SKM-1 treated with dmso at 0.1 percent for 144 hours (cell line): ENCODE results near the gene CYP27C1.
A peak's percentile ranks its signal among the peaks of the same experiment; 100 is the strongest.
"Not testable (repeated sequence)": the region's sequence is repeated elsewhere in the genome, so short reads cannot be mapped to it uniquely, and the experiment has no call there.

Source experiments
- DNase-seq: peaks from one replicate; lab custom pipeline; 2025; ENCODE audit not compliant: unreplicated experiment; lab: John Stamatoyannopoulos, UW

The CYP27C1 gene, protein sequence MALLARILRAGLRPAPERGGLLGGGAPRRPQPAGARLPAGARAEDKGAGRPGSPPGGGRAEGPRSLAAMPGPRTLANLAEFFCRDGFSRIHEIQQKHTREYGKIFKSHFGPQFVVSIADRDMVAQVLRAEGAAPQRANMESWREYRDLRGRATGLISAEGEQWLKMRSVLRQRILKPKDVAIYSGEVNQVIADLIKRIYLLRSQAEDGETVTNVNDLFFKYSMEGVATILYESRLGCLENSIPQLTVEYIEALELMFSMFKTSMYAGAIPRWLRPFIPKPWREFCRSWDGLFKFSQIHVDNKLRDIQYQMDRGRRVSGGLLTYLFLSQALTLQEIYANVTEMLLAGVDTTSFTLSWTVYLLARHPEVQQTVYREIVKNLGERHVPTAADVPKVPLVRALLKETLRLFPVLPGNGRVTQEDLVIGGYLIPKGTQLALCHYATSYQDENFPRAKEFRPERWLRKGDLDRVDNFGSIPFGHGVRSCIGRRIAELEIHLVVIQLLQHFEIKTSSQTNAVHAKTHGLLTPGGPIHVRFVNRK

DNA sequence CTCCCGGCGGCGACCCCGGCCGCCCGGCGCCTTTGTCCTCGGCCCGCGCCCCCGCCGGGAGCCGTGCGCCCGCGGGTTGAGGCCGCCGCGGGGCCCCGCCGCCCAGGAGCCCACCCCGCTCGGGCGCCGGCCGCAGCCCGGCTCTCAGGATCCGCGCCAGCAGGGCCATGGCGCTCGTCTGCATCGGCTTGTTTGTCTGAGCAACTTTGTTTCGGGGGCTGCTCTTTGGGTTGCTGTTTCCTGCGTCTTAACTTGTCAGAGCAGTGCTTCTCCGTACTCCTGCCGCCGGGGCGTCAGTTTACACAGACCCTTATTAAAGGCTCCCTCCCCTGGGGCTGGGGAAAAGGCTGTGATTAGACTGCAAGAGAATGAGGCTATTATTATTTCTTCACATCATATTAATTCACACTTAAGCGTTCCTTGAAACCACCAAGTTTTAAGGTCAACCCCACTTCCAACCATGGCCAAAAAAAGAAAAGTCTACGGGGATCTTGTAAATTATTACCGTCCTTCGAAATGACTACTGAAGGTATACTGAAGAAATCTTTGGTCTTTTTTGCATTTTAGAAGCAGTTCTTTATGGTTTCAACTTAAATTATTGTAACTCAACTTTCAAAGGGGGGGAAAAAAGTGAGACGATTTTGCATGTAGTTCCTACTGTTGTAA, at the start of gene CYP27C1:
TSS of gene CYP27C1 (minus strand) at position 198 of the 666 bp plus-strand sequence. CDS start at position 169, 29 bp downstream.
- no peak for DNase-seq

DNA sequence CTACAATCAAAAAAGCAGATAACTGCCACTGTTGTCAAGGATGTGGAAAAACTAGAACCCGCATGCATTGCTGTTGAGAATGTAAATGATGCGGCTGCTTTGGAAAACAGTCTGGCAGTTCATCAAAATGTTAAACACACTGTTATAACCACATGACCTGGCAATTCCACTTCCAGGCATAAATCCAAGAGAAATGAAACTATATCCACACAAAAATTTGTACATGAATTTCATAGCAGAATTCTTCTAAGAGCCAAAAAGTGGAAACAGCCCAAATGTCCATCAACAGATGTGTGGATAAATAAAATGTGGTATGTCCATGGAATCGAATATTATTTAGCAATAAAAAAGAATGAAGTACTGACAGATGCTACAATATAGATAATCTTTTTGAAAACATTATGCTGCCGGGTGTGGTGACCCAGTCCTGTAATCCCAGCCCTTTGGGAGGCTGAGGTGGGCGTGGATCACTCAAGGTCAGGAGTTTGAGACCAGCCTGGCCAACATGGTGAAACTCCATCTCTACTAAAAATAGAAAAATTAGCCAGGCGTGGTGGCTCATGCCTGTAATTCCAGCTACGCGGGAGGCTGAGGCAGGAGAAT, 41.8 kb upstream of the CYP27C1 start:
- no peak for DNase-seq

DNA sequence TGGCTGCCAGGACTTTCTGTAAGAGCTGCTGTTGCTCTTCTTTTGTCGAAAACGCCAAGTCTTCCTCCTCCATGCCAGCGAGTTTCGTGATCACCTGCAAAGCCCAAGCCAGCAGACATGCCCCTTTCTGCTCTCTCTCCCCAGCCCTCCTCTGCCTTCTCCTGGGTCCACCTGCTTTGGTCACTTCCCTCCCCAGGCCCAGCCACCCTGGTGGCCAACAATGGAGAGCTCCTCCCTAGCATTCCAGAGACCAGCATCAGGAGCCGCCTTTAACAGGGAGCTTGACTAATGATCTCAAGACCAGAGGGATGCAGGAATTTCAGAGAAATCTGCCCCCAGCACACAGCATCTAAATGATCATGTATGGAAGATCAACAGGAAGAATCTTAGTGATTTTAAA, 39.3 kb upstream of the CYP27C1 start:
- no peak for DNase-seq

DNA sequence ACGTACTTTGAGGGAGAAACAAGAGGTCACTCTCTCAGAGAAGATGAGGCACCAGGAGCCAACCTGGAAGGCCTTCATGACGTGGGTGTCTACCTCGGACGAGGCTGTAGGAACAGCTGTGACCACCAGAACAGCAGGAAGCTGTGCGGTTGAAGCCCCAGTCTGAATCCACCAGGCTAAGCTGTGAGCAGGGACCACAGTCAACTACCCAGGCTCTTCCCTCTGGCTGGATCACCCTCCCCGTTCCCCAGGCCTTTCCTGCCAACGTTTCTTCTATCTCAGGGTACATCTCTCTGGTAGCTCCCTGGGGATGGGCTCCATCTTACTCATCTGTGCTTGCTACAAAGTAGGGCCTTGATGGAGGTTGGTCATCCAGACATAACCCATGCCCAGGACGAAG, 36.8 kb upstream of the CYP27C1 start:
- no peak for DNase-seq

DNA sequence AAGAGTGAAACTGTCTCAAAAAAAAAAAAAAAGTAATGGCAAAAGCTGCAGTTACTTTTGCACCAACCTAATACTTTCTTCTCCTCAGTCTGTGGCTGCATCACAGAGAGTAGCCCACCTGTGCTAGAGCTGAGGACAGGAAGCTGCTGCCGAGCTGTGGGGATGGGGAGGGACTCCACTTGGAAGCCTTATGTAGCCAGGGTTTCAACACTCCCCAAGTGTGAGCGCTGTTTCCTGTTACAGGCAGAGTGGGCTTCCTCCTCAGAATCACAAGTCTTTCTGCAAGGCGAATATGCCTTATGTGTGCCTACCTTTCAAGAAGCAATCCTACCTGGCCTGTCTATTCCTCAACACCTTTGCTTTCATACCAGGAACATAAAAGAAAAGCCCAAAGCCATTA, 36.3 kb upstream of the CYP27C1 start:
- DNase-seq = no peak

DNA sequence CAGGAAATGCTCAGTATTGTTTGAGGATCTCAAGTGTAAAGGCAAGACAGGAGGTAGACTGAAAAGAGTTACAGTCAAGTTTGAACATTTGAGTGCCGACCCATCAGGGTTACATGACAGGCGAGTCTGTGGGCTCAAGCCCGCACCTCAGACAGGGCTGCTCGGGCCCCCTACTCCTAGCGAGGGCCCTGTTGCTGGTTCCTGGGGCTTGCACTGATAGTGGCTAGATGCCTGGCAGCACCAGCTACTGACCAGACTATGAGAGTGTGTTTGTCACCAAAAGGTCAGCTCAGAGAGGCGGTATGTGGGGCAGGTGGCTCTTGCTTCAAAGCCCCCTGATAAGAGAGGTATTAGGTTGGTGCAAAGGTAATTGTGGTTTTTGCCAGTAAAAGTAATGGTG, 35.6 kb upstream of the CYP27C1 start:
- no peak for DNase-seq

DNA sequence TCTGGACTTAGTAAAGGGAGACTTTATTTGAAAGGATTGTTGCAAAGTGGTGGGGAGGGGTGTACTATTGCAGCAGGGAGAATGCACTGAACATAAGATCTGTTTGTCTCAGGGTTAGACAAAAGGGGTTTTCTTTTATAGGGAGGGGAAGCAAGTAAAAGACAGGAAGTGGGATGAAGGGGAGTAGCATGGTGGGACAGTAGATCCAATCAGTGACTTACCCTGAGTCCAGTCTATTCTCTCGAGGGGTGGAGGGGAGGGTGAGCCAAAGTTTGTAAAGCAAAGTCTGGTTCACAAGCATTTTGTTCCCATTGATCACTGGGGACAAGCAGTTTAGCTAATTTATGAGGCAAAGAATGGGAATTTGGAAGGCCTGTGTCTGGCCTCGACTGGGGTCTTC, 35.0 kb upstream of the CYP27C1 start:
- no peak for DNase-seq

DNA sequence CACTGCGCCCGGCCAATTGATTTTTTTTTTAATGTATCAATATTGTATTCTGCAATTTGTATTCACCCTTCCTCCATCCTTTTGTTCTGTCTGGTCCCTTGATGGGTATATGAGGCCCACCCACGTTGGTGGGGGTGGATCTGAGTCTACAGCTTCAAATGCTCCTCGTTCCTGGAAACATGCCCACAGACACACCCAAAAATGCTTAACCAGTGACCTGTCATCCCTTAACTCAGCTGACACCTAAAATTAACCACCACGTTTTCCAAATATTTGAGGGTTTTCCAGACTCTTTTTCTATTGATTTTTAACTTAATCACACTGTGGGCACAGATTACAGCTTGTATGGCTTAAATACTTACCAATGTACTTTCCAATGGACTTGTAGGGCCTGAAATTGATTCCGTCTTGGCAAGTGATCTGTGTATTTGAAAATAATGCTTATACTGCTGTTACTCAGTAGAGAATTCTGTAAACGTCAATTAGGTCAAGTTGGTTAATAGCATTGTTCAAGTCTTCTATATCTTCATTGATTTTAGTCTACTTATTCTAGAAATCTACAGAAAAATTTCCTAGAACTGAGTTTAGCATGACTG, 34.4 kb upstream of the CYP27C1 start:
- no peak for DNase-seq

DNA sequence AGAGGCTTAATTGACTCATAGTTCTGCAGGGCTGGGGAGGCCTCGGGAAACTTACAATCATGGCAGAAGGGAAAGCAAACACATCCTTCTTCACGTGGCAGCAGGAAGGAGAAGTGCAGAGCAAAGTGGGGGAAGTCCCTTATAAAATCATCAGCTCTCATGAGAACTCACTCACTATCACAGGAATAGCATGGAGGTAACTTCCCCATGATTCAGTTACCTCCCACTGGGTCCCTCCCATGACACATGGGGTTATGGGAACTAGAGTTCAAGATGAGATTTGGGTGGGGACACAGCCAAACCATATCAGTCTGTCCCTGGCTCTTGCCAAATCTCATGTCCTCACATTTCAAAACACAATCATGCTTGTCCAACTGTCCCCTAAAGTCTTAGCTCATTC, 21.1 kb upstream of the CYP27C1 start:
- DNase-seq = not testable (repeated sequence)

DNA sequence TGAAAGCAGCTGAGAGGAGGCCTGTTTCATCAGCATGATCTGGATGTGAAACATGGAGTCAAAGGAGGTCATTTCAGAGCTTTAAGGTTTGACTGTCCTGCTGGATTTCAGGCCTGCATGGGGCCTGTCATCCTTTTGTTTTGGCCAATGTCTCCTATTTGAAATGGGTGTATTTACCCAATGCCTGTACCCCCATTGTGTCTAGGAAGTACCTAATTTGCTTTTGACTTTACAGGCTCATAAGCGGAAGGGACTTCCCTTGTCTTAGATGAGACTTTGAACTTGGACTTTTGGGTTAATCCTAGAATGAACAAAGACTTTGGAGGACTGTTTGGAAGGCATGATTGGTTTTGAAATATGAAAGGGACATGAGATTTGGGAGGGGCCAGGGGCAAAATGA, 19.3 kb upstream of the CYP27C1 start:
- DNase-seq = no peak

DNA sequence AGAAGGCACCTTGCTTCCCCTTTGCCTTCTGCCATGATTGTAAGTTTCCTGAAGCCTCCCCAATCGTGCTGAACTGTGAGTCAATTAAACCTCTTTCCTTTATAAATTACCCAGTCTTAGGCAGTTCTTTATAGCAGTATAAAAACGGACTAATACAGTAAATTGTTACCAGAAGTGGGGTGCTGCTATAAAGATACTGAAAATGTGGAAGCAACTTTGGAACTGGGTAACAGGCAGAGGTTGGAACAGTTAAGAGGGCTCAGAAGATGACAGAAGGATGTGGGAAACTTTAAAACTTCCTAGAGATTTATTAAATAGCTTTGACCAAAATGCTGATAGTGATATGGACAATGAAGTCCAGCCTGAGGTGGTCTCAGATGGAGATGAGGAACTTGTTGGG, 17.7 kb upstream of the CYP27C1 start:
- not testable (repeated sequence) for DNase-seq

DNA sequence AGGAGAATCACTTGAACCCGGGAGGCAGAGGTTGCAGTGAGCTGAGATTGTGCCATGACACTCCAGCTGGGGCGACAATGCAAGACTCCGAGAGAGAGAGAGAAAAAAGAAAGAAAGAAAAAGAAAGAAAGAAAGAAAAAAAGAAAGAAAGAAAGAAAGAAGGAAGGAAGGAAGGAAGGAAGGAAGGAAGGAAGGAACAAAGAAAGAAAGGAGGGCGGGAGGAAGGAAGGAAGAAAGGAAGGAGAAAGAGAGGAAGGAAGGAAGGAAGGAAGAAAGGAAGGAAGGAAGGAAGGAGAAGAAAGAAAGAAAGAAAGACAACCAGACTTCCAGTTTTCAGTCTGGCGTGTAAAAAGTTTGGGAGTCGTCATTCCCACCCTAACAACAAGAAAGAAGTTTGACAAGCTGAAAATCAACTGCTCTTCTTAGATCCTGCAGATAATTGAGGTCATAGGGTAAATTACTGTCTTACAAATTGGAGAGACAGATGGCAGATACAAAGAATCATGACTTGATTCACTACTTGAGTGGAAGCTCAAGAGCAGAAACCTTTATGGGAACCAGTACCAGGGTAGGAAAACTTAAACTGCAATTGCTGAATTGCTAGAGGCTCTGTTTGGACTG, 15.1 kb upstream of the CYP27C1 start:
- no peak for DNase-seq

DNA sequence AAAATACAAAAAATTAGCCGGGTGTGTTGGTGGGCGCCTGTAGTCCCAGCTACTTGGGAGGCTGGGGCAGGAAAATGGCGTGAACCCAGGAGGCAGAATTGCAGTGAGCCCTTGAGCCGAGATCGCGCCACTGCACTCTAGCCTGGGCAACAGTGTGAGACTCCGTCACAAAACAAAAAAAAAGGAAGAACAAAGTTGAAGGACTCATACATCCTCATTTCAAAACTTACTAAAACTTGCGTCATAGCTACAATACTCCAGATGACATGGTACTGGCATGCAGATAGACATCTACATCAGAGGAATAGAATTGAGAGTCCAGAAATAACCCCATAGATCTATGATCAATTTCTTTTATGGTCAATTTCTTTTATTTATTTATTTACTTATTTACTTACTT, 13.6 kb upstream of the CYP27C1 start:
- peak; percentile 84 for DNase-seq

DNA sequence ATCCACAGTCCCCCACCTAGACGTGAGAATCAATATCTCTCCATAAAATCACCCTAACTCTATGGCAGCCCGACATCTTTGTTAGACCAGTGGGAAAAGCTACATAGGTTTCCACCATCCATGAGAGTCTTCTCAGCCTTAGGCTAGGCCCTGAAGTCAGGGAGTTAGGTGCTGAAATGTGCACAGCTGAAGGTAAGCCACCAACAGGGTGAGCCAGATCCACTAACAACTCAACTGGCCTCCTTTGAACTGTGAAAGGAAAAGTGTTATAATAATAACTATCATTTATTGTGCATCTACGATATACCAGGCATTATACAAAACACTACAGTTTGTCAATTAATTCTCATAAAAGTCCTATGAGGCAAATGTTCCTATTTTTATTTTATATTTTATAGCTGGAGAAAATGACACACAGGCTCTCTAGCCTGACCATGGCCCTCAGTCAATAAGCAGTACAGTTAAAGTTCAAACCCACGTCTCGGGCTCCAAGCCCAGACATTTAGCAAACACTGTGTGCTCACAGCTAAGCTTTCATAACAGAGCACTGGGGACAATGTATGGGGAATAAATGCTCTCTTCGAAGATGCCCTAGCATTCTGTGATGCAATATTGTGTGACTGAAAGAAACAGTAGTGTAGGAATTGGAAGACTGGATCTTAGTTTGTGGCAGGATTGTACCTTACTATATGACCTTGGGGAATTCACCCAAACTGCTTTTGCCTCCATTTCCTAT, 11.2 kb upstream of the CYP27C1 start:
- no peak for DNase-seq

DNA sequence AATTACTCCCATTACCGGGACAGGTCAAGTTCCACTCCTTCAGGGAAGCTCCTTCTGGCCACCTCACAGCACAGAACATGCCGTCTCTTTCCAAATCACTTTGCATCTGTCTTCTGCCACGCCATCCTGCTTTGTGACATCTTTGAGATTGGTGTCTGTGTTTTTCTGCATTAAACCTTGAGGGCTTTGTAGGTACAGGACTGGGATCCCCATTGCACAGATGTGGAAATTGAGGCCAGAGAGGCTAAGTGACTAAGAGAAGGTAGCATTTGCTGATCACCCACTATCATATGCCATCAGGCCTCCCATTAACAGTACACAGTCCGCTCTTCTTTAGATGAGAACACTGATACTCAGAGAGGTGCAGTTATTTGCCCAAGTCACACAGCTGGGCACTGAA, 9.5 kb upstream of the CYP27C1 start:
- no peak for DNase-seq

DNA sequence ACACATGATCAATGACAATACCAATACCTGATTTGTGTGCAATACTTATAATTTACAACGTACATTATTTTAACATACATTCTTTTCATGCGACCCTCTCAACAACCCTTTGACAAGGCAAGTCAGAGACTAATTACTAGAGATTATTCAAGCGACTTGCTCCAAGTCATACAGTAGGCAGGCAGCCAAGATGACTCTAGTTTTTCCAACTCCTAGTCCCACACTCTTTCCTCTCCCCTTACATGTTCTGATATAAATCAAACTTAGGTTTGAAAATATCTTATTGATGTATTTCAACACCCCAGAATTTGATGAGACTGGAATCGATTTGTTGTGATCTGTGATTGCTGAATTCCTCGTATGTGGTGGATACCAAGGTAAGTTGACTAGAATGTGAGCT, 8.0 kb upstream of the CYP27C1 start:
- no peak for DNase-seq

DNA sequence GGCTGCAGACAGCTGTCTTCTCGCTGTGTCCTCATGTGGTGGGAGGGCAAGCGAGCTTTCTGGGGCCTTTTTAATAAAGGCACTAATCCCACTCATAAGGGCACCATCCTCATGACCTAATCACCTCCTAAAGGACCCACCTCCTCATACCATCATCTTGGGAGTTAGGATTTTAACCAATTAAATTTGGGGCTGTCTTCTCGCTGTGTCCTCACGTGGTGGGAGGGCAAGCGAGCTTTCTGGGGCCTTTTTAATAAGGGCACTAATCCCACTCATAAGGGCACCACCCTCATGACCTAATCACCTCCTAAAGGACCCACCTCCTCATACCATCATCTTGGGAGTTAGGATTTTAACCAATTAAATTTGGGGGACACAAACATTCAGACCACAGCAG, 7.2 kb upstream of the CYP27C1 start:
- not testable (repeated sequence) for DNase-seq

DNA sequence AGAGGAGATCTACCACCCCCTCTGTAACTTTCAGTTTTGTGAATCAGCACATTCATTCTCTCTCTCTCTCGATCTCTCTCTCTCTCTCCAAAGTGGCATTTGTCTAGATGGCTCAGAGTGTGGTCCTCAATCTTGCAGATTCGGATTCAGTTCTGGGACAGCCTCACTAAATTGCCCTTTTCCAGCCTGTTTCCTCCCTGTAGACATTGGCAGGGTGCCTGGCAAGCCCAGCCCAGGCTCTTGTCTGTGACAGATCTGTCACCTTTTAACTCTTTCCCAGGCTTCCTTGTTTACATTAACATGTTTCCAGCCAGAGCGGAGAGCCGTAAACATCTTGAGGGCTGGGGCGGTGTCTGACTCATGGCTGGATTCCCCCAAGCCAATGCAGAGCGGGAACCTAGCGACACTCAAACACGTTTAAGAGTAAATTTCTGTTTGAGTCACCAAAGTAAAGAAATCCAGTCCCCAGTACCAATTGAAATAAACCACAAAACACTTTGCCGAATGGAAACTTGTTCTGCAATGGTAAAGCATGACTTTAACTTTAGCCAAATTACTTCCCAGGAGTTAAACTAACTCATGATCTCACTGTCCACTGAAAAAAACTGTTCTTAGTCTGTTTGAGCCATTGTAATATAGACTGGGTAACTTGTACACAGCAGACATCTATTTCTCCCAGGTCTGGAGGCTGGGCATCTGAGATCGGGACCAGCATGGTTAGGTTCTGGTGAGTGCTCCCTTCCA, 6.6 kb upstream of the CYP27C1 start:
- DNase-seq = no peak

DNA sequence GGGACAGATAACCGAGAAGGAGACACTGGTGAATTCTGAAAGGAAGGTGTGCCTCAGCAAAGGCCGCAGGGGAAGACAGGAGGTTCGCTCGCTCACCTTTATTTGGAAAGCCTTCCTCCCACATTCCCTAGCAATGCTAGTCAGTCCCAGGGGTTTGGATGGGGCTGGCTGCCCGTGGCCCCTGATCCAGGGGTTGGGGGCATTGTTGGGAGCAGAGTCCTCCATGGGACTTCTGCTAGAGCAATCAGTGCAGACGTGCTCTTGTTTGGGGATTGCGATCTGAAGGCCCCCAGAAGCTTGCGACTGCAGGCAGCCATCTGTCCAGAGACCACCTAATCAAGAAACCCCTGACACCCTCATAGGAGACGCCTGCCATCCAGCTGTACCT, 6.0 kb upstream of the CYP27C1 start:
- no peak for DNase-seq
